Measurements from ENCODE around the gene NUDT22.

DNA sequence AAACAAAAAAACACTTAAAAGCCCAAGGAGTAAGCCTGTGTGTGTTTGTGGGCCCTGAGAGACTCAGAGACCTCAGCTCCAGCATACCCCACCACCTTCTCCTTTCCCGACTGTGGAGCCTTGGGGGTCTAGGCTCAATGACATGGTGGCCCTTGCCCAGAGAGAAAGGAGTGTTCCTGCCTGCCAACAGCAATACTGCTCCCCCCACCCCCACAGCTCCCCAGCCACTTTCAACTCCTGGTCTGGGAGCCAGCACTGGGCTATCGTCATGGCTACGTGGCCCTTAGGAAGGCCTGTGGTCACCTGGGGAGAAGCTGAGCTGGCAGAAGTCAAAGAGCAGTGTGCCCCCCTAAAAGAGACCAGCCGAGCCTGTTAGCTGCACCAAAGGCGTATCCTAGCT lies 18.0 kb downstream of the NUDT22 start:
- TF ChIP-seq CTCF (conservative IDR thresholded peaks at IDR 0.05; ENCODE audit: low read length) (no peak), EZH2phosphoT487 (IDR thresholded peaks at IDR 0.05; ENCODE audit: borderline replicate concordance) (no peak)

Data from Loucy (cell line).